Immature natural killer cell (primary cell): ENCODE measurements around the gene IL4I1. TPM values are rescaled to one million over a fixed set of nuclear protein-coding genes. Genes with fewer than 3 reads are reported as not detected.
"Not testable (repeated sequence)": the region's sequence is repeated elsewhere in the genome, so short reads cannot be mapped to it uniquely, and the experiment has no call there.

Source experiments
- DNase-seq, 3 donors: peaks; one replicate each; pipeline ENCODE4 v3.0.0; 2022; ENCODE audit warnings: mixed read lengths in 1 of 3
- H3K27ac Mint-ChIP-seq, 6 donors: one replicate each; pipeline ENCODE4 v1.8.0; 2020; ENCODE audit warnings: mixed read lengths in 6 of 6, mild to moderate bottlenecking in 5 of 6, inconsistent platforms in 4 of 6, moderate library complexity in 3 of 6
- H3K27me3 Mint-ChIP-seq, 3 donors: one replicate each; pipeline ENCODE4 v1.8.0; 2020 to 2021; ENCODE audit warnings: low read depth in 3 of 3, mild to moderate bottlenecking in 3 of 3, mixed read lengths in 3 of 3, moderate library complexity in 3 of 3, inconsistent platforms in 1 of 3
- H3K36me3 Mint-ChIP-seq, 3 donors: one replicate each; pipeline ENCODE4 v1.8.0; 2020; ENCODE audit warnings: mixed read lengths in 3 of 3, inconsistent platforms in 2 of 3, mild to moderate bottlenecking in 2 of 3
- H3K4me1 Mint-ChIP-seq, 2 donors: one replicate each; pipeline ENCODE4 v1.8.0; 2020; ENCODE audit warnings: inconsistent platforms in 2 of 2, mild to moderate bottlenecking in 2 of 2, mixed read lengths in 2 of 2, moderate library complexity in 1 of 2
- H3K4me3 Mint-ChIP-seq, 5 donors: one replicate each; pipeline ENCODE4 v1.8.0; 2020; ENCODE audit warnings: mild to moderate bottlenecking in 5 of 5, mixed read lengths in 5 of 5, inconsistent platforms in 3 of 5, moderate library complexity in 3 of 5
- H3K9me3 Mint-ChIP-seq, 6 donors: one replicate each; pipeline ENCODE4 v1.8.0; 2020; ENCODE audit warnings: mild to moderate bottlenecking in 6 of 6, mixed read lengths in 6 of 6, inconsistent platforms in 4 of 6, moderate library complexity in 3 of 6
- polyA plus RNA-seq, 3 donors: library from polyadenylated mRNA; unstranded; fragments of 300-500 nt; fragmentation: Illumina TruSeq; gene quantifications; one replicate each; pipeline ENCODE4 v1.2.3, GENCODE V29; 2021

IL4I1 gene
- polyA plus RNA-seq, 3 donors from 2014 or later: 0.27 to 0.40 TPM; not detected in 1

DNA sequence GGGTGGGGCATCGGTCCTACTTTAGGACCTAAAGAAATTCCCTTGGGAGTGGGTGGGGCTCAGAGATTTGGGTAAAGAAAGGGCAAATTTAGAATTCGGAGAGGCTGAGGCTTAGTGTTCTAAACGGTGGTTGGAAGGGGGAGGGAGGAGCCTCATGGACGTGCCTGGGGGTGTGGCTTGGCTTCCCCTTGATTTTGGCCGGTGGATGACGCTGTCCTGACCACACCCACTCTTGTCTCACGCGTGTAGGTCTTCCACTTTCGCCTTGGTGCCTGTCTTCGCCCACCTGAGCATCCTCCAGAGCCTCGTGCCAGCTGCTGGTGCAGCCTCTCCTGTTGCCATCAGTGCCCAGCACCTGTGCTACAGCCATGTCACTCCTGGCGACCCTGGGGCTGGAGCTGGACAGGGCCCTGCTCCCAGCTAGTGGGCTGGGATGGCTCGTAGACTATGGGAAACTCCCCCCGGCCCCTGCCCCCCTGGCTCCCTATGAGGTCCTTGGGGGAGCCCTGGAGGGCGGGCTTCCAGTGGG is 33.9 kb upstream of the IL4I1 start:
- Mint-ChIP-seq H3K9me3 (peaks cover 0 to 2% (median 0%) of the 10 kb centered on the region in 6 donors), H3K36me3 (peaks cover 0 to under 1% (median 0%) of the 10 kb centered on the region in 3 donors), H3K27ac (peak overlapping the region in 5 of 6 donors; percentile 43 to 97 (median 95)), H3K4me1 (peaks cover 65 to 69% of the 10 kb centered on the region in 2 donors), H3K4me3 (peak overlapping the region; percentile 94 to 99 (median 98)), H3K27me3 (peaks cover 26 to 39% (median 34%) of the 10 kb centered on the region in 3 donors)
- no peak for DNase-seq

DNA sequence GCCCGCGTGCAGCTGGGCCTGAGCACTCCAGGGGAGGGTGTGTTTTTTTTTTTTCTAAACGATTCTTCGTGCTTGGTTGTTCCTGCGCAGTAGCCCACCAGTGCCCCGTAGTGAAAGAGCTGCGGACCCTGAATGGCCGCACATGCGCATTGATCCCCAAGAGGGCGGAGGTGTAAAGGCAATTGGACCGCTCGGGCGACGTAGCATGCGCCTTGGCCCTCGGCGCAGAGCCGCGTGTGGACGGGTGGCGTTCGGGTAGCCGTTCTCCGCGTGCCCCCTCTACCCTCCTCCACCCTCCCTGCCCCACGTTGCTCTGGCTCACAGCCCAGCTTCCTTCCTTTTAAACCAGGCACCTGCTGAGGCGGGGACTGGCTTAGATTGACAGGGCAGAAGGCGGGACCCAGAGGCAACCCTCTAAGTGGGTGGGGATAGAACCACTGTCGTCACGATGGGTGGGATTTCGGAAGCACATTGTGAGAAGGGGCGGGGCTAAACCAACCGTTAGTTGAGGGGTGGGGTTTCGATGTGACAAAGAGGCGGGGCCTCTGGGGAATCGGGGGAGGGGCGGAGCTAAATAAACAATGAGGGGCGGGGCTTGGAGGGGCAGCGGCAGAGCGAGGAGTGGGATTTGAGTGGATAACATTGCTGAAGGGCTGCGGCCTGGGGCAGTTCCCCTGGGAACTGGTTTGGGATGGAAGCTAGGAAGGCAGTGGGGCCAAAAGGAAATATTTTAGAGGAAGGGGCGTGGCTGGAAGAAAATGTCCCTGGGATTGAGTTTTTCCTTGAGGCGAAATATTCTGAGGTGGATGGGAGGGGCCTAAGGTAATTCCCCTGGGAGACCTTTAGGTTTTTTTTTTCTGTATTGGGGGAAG is 33.2 kb upstream of the IL4I1 start:
- H3K4me3 Mint-ChIP-seq: peak overlapping the region; percentile 94 to 99 (median 98)
- peaks cover 0 to 2% (median 0%) of the 10 kb centered on the region in 6 donors for H3K9me3 Mint-ChIP-seq
- peak overlapping the region; percentile 95 to 98 (median 97) for H3K27ac Mint-ChIP-seq
- H3K4me1 Mint-ChIP-seq: peaks cover 68 to 74% of the 10 kb centered on the region in 2 donors
- H3K36me3 Mint-ChIP-seq: peaks cover 0 to 4% (median 0%) of the 10 kb centered on the region in 3 donors
- DNase-seq: peak; percentile 91 to 95 (median 94)
- H3K27me3 Mint-ChIP-seq: peaks cover 26 to 39% (median 34%) of the 10 kb centered on the region in 3 donors

DNA sequence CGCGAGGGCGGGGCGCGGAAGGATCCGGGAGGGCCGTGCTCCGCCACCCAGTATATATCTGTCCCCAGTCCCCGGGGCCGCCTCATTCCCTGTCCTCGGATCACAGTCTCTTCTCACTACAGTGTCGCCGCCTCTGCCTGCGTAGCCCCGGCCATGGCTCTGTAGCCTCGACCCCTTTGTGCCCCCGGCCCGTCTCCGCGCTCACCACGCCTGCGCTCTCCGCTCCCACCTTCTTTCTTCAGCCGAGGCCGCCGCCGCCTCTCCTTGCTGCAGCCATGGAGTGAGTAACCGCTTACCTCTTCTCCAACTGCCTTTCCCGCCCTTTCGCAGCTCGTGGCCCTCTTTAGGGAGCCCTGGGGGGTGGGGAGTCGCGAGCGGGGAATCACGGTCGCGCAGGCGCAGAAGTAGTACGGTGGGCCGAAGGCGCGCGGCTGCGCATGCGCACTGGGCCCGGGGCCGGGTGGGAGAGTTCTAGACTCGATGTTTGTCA is 32.5 kb upstream of the IL4I1 start, which contains the start of the genes ATF5 and NUP62:
ATF5 (plus strand) TSS at position 85 of the 490 bp plus-strand sequence. CDS start 1,646 bp downstream, outside the sequence.
NUP62 (minus strand) TSS at position 384 of the 490 bp plus-strand sequence. CDS start 19,697 bp downstream, outside the sequence.
- H3K27me3 Mint-ChIP-seq: peaks cover 26 to 39% (median 34%) of the 10 kb centered on the region in 3 donors
- H3K9me3 Mint-ChIP-seq: peaks cover 0 to 2% (median 0%) of the 10 kb centered on the region in 6 donors
- peaks cover 72 to 74% of the 10 kb centered on the region in 2 donors for H3K4me1 Mint-ChIP-seq
- H3K36me3 Mint-ChIP-seq: peaks cover 0 to 4% (median 0%) of the 10 kb centered on the region in 3 donors
- peak within 1 kb of the TSS; percentile 95 to 98 (median 97) for H3K27ac Mint-ChIP-seq
- peak; percentile 91 to 93 (median 93) for DNase-seq
- H3K4me3 Mint-ChIP-seq: peak within 1 kb of the TSS; percentile 94 to 99 (median 98)

DNA sequence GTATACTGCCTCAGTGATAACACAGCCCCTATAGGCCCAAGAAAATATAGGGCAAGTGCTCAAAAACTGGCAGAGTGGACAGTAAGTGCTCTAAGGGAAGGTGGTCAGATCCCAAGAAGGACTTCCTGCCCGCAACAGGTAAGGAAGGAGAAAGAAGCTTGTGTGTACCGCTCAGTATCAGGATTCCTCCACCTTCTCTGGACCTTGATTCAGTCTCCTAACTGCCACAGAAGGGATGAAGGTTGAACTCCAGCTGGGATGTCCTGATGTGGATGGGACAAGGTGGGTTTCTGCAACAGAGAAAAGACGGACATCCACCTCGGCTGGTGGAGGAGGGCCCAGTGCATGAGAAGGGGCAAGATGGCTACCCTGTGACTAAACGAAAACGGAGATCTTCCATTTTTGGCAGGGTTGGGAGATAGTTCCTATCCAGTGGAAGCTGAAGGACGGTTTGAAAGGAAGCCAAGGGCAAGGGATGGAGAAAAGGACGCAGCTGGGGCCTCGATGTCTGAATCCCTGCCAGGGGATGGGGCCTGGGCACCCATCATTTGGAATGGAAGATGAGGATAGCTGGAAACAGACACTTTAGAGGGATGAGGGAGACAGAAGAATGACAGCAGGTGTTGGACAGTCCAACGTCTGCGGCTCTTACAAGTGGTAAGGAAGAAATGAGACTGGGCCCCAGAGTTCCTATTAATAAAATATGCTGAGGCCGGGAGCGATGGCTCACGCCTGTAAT is 31.0 kb upstream of the IL4I1 start:
- peak overlapping the region; percentile 94 to 99 (median 98) for H3K4me3 Mint-ChIP-seq
- DNase-seq: no peak
- peaks cover 26 to 36% (median 30%) of the 10 kb centered on the region in 3 donors for H3K27me3 Mint-ChIP-seq
- peaks cover 61 to 65% of the 10 kb centered on the region in 2 donors for H3K4me1 Mint-ChIP-seq
- peaks cover 0 to 2% (median 0%) of the 10 kb centered on the region in 6 donors for H3K9me3 Mint-ChIP-seq
- H3K36me3 Mint-ChIP-seq: peaks cover 0 to 4% (median 0%) of the 10 kb centered on the region in 3 donors
- peak overlapping the region; percentile 79 to 95 (median 88) for H3K27ac Mint-ChIP-seq

DNA sequence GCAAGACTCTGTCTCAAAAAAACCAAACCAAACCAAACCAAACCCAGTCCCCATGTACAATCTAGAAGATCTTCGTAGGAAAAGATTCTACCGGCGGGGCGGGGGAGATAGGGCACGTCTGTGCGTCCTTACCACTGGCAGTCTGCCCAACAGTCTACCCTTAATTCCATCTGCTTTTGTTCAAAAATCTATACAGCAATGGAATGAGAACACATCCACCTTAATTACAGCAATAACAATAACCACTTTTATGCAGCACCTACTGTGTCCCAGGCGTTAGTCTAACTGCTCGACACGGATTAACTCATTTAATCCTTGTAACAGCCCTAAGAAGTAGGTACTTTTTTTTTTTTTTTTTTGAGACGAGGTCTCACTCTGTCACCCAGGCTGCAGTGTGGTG is 29.8 kb upstream of the IL4I1 start:
- no peak for DNase-seq
- H3K27me3 Mint-ChIP-seq: peaks cover 22 to 31% (median 28%) of the 10 kb centered on the region in 3 donors
- peak overlapping the region in 1 of 6 donors; percentile 40 for H3K27ac Mint-ChIP-seq
- H3K9me3 Mint-ChIP-seq: peaks cover 0 to 2% (median 0%) of the 10 kb centered on the region in 6 donors
- peaks cover 49 to 60% of the 10 kb centered on the region in 2 donors for H3K4me1 Mint-ChIP-seq
- H3K4me3 Mint-ChIP-seq: peak overlapping the region in 1 of 5 donors; percentile 8
- H3K36me3 Mint-ChIP-seq: peaks cover 0 to 4% (median 0%) of the 10 kb centered on the region in 3 donors

DNA sequence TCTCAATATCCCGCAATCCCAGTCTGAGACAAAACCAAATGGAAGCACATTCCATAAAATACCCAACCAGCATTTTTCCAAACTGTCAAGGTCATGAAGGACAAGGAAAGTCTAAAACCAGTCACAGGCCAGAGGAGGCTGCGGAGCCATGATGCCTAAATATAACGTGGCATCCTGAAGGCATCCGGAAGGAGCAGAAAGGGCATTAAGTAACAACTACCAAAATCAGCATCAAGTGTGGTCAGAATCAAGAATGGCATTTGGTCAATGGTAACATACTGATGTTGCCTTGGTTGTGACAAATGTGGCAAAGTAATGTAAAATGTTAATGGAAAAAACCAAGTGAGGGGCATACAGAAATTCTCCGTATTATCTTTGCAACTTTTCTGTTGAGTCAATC is 28.8 kb upstream of the IL4I1 start:
- H3K9me3 Mint-ChIP-seq: peaks cover 0 to 2% (median 0%) of the 10 kb centered on the region in 6 donors
- H3K4me1 Mint-ChIP-seq: peaks cover 42 to 55% of the 10 kb centered on the region in 2 donors
- no peak for DNase-seq
- H3K36me3 Mint-ChIP-seq: peaks cover 0 to 6% (median 0%) of the 10 kb centered on the region in 3 donors
- H3K4me3 Mint-ChIP-seq: no peak overlapping the region
- peaks cover 19 to 29% (median 22%) of the 10 kb centered on the region in 3 donors for H3K27me3 Mint-ChIP-seq
- no peak overlapping the region for H3K27ac Mint-ChIP-seq

DNA sequence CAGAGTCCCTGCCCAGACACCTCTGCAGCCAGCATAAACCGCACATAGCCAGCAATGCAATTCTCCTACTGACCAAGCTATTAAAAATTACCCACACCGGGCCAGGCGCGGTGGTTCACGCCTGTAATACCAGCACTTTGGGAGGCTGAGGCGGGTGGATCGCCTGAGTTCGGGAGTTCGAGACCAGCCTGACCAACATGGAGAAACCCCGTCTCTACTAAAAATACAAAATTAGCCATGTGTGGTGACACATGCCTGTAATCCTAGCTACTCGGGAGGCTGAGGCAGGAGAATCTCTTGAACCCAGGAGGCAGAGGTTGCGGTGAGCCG is 28.2 kb upstream of the IL4I1 start:
- H3K9me3 Mint-ChIP-seq, H3K27ac Mint-ChIP-seq, DNase-seq, H3K36me3 Mint-ChIP-seq, H3K4me3 Mint-ChIP-seq: not testable (repeated sequence)
- H3K4me1 Mint-ChIP-seq: peaks cover 39 to 51% of the 10 kb centered on the region in 2 donors
- peaks cover 16 to 22% (median 21%) of the 10 kb centered on the region in 3 donors for H3K27me3 Mint-ChIP-seq

DNA sequence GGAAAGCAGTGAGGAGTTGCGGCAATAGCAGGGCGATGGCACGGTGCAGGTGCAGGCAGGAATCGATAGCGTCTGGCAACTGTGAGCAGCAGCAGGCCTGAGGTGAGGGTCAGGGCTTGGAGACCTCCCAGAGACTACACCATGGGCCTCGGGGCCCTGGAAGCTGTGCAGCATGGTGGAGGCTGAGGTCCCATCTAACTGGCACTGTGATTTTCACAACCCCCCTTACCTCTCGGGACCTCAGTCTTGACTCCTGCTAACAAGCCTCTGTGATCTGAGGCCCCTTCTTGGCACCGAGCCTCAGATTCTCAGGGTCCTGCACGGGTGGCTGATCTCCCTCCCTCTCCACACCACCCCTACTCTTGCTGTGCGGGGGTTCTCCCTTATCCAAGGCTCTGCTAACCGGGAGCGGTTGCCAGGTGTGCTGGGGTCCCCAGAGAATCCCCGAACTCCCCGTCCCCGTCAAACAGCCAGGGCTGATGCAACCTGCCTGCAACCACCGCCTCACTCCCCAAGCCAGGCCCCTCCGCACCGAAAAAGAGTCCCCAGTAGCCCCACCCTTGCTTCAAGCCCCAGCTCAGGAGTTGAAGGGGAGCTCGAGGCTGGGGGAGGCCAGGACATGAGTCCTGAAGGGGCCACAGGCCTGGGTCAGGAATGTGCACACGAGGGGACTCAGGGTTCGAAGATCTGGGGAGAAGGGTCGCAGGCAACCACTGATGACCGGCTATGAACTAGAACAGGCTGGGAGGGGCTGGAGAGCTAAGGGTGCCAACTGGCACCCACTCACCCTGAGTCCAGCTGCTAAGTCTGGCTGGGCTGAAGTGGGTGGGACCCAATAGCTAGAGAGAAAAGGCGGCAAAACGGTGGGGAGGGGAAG is 27.6 kb upstream of the IL4I1 start:
- Mint-ChIP-seq H3K9me3 (no peaks in the 10 kb centered on the region), H3K36me3 (peaks cover 0 to 9% (median 0%) of the 10 kb centered on the region in 3 donors), H3K4me3 (no peak overlapping the region), H3K4me1 (peaks cover 38 to 47% of the 10 kb centered on the region in 2 donors), H3K27me3 (peaks cover 10 to 16% (median 15%) of the 10 kb centered on the region in 3 donors), H3K27ac (peak overlapping the region in 1 of 6 donors; percentile 26)
- DNase-seq: no peak

DNA sequence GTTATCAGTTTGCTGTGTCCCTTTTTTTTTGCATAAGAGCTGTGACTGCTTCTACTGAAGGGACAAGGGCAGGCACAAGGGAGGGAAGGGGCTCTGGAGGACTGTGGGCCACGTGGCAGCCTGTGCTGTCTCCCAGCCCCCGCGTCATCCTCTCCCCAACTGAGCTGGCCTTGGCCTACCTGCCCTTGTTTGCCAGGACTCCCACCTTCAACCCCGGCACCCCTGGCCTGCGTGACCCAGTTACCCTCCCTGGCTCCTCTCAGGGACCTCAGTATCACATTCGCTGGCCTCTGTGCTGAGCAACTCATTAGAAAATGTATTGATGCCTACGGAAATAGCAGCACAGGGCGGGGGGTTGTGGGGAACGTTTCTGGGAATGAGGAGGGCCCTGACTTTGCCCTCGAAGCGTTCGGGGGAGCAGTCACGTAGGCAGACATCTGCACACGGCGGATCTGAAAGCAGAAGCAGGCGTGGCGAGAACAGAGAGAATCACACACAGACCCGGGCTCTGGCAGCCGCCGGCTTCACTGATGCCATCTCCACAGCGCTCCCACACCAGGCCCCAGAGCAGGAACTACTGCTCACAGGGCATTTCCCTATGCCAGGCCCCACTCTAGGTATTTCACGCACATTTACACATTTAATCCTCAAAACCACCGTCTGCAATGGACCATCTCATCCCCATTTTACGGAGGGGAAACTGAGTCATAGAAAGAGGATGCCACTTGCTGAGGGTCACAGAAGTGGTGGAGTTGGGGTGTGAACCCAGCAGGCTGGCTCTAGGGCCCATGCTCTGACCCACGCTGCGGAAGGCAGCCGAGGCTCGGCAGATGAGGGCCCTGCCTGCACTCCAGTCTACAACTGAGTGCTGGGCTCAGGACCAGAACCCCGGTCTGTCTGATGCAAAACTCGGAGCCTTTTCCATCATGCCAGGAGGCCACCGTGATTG is 26.6 kb upstream of the IL4I1 start:
- peak overlapping the region in 1 of 6 donors; percentile 26 for H3K27ac Mint-ChIP-seq
- H3K27me3 Mint-ChIP-seq: peaks cover 1 to 7% (median 6%) of the 10 kb centered on the region in 3 donors
- H3K9me3 Mint-ChIP-seq: no peaks in the 10 kb centered on the region
- no peak for DNase-seq
- no peak overlapping the region for H3K4me3 Mint-ChIP-seq
- H3K4me1 Mint-ChIP-seq: peaks cover 31 to 41% of the 10 kb centered on the region in 2 donors
- peaks cover 0 to 9% (median 0%) of the 10 kb centered on the region in 3 donors for H3K36me3 Mint-ChIP-seq

DNA sequence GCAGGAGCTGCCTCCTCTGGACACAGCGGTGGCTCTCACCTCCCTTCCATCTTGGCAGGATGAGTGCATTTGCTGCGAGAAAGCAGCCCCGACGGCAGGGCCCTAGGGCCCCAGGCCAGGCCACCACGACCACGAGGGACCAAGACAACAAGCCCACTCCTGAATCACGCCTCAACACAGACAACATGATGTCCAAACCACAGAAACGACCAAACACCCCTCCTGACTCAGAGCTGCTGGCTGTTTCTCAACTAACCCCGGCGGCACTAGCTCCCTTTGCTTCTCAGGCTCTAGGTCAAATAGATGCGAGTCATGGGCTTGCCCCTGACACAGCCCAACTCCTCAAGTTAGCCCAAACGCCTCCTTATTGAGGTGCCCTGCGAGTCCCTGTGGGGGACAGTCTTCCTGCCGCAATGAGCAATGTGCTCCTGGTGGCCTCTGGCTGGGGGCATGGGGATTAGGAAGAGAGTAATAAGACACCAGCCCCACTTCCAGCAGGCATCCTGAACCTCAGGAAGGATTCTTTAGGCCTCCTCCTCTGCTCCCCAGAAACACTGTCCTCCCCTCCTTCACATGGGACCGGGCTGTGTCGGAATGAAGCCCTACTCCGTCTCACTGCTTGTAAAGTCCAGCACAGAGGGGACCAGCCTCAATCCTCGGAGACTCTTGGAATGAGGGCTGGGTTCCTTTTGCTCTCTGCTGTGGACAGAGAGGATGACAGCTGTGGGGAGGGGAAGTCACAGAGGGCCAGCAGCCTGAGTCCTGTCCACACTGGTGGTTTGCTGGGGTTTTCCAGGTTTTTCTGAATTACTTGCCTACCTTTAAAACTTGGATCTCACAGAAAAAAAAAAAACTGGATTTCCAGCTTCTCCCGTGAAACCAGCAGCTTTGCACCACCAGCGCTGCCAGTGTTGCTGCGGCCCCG is 25.4 kb upstream of the IL4I1 start:
- no peak for DNase-seq
- Mint-ChIP-seq H3K4me1 (peaks cover 19 to 29% of the 10 kb centered on the region in 2 donors), H3K36me3 (peaks cover 0 to 9% (median 3%) of the 10 kb centered on the region in 3 donors), H3K27ac (no peak overlapping the region), H3K9me3 (no peaks in the 10 kb centered on the region), H3K27me3 (no peaks in the 10 kb centered on the region), H3K4me3 (no peak overlapping the region)
